T-helper 9 cell (primary cell): ENCODE results near the gene CNOT3.
"Not testable (repeated sequence)": the region's sequence is repeated elsewhere in the genome, so short reads cannot be mapped to it uniquely, and the experiment has no call there.

Experiments
- DNase-seq: peaks from one replicate; pipeline ENCODE4 v3.0.0-alpha.2; 2020

CNOT3 gene

DNA sequence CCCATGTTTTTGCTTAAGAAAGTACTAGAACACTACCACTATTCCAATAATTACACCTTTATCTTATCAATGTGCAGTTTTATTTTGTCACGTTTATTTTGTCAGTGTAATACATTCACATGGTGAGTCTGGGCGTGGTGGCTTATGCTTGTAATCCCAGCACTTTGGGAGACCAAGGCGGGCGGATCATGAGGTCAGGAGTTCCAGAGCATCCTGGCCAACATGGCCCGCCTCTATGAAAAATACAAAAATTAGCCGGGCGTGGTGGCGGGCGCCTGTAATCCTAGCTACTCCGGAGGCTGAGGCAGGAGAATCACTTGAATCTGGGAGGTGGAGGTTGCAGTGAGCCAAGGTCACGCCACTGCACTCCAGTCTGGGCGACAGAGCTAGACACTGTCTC, 56.9 kb downstream of the CNOT3 start:
- not testable (repeated sequence) for DNase-seq

DNA sequence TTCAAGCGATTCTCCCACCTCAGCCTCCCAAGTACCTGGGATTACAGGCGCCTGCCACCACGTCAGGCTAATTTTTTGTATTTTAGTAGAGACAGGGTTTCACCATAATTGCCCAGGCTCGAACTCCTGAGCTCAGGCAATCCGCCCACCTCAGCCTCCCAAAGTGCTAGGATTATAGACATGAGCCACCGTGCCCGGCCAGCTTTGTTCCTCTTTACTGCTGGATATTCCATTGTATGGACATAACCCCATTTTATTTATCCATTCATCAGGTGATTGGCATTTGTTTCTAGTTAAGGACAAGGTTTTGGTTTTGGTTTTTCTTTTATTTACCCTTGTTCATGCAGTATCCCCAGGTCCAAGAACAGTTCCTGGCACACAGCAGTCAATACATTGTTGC, 59.0 kb downstream of the CNOT3 start:
- no peak for DNase-seq

DNA sequence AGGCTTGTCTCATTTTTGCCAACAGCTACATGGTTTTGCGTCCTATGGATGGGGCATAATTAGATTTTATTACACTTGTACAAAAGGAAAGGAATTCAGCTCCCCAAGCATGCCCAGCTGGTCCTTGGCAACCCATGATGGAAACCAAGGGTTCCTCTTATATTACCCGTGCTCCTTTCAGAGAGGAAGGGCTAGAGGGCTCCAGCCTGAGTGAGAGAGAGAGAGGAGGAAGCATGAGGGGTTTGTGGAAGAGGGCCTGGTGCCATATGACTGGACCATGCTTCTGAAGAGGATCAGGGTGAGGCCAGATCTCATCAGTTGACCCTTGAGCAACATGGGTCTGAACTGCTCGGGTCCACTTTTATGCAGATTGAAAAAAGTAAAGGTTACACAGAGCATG, 59.6 kb downstream of the CNOT3 start:
- no peak for DNase-seq

DNA sequence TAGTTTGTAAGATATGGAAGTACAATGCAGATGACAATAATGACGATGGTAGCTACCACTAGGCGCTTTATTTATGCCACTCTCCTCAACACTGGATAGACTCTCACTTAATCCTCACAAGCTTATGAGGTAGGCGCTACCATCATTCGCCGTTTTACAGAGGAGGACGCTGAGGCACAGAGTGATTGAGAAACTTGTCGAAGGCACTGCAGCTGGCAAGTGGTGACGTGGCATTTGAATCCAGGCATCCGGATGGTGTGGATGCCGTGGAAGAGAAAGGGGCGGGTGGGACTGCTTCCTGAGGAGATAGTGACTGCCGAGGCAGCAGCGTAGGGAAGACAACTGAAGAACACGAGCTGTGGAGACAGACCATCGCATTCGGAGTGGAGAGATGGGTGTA, 61.8 kb downstream of the CNOT3 start:
- DNase-seq, result no peak

DNA sequence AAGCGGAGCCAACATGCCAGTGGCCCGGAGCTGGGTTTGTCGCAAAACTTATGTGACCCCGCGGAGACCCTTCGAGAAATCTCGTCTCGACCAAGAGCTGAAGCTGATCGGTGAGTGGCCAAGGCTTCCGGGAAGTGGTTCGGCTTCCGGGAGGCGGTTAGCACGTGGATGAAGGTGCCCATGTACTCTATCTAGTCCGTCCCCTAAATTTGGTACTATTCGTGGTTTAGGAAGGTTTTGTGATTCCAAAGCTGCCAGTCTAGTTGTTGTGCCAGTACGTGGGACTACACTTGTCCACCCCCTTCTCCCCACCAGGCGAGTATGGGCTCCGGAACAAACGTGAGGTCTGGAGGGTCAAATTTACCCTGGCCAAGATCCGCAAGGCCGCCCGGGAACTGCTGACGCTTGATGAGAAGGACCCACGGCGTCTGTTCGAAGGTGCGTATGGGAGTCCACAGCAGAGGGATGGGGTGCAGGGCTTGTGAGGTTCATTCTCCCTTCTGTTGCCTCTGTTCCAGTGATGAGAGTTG, 63.7 kb downstream of the CNOT3 start:
- DNase-seq, result no peak

DNA sequence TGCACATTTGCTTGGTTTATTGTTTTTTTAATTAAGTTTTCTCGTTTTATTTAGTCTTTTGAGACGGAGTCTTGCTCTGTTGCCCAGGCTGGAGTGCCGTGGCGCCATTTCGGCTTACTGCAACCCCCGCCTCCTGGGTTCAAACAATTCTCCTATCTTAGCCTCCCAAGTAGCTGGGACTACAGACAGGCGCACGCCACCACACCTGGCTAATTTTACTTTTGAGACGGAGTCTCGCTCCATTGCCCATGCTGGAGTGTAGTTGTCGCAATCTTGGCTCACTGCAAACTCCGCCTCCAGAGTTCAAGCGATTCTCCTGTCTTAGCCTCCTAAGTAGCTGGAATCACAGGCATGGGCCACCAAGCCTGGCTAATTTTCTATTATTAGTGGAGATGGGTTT, 64.4 kb downstream of the CNOT3 start:
- DNase-seq, result no peak

DNA sequence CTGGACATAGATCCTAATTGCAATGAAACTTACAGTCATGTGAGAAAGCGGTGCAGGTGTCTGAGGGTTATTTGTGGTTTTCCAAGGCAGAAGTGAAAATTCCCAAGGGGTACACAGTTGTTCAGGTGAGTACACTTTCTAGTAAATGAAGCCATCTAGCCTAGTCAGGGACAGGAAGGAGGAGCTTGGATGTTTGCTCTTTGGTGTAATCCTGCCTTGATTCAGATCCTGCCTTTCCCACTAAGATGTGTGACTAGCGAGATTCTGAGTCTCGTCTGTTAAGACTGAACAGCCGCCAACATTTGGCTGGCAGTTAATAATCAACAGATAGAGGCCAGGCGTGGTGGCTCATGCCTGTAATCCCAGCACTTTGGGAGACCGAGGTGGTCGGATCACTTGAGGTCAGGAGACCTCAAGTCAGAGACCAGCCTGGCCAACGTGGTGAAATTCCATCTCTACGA, 65.6 kb downstream of the CNOT3 start:
- no peak for DNase-seq

DNA sequence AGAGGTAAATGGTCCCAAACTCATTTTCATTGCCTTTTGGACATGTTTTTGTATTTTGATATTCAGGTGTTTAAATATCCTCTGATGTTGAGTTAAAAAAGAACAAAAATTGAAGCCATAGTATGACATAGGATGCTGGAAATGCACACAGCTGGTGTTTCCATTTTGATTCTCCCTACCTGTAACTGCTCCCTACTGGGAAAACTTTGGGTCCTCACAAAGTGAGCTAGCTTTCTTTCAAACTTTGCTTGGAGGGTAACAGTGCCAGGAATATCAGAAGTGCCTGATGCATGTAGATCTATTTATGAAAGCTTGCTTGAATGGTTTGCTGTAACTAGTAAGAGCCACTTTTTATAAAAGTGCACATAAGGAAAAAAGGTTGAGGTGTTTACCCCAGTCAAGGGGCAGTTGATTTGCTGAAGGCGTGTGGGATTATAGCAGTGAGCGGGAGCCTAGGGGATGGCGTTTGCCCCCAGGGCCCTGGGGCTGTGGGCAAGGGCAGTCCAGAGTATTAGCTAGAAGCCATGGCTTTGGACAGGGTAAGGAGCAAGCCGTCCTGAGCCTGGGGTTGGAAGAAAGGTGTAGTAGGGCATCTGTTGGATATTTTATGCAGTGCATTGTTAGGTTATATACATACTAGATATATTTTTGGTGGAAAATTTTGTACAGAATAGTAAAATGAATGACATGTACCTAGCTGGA, 67.4 kb downstream of the CNOT3 start:
- no peak for DNase-seq
